ENCODE measurements around the gene CASZ1. TPM values are rescaled to one million over a fixed set of nuclear protein-coding genes. Genes with fewer than 3 reads are reported as not detected.
A peak's percentile ranks its signal among the peaks of the same experiment; 100 is the strongest.

CASZ1 gene
- total and polyA plus RNA-seq, 10 donors: 0.73 to 14.5 (median 9.1) TPM

DNA sequence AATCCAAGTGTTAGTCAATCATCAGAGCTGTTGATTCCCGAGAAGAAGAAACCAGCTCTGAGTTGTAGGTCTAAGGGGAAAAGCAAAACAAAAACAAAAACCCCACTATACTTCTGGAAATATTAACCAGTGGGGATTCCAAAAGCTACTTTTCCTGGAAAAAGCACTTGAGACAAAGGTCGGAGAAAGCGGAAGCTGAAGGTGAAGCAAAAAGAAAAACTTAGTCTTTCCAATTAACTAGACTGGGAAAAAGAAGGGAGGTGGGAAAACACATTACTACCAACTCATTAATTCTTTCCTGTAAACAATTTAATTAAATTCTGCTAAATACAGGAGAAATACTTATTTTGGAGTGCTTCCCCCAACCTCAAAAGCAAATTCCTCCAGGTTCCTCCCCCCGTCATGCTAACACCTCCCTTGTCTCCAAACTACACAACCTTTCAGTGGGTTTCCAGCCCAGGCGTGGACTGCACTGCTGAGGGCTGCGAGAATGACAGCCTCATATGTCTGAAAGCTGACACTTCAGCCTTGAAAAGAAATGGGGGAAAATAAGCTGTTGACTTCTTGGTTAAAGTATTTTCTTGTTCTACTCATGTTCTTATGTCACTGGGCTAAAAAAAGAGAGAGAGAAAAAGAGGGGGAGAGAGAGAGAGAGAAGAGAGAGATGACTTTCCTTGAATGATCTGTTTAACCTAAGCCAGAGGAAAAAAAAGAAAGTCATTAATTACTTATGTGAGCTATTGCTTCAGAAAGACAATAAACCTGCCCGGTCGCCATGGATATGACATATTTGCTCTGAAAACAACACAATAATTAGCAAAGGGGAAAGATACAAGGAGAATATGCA is 5.1 kb downstream of the CASZ1 start:
- intact Hi-C loops (cut with DNase I; ENCODE audit: low total_unique reads): loop anchor here (10.0 kb wide), 1 partner anchor 107 kb away; no protein-coding TSS in a partner anchor
- no peak overlapping the region for H3K27ac ChIP-seq

DNA sequence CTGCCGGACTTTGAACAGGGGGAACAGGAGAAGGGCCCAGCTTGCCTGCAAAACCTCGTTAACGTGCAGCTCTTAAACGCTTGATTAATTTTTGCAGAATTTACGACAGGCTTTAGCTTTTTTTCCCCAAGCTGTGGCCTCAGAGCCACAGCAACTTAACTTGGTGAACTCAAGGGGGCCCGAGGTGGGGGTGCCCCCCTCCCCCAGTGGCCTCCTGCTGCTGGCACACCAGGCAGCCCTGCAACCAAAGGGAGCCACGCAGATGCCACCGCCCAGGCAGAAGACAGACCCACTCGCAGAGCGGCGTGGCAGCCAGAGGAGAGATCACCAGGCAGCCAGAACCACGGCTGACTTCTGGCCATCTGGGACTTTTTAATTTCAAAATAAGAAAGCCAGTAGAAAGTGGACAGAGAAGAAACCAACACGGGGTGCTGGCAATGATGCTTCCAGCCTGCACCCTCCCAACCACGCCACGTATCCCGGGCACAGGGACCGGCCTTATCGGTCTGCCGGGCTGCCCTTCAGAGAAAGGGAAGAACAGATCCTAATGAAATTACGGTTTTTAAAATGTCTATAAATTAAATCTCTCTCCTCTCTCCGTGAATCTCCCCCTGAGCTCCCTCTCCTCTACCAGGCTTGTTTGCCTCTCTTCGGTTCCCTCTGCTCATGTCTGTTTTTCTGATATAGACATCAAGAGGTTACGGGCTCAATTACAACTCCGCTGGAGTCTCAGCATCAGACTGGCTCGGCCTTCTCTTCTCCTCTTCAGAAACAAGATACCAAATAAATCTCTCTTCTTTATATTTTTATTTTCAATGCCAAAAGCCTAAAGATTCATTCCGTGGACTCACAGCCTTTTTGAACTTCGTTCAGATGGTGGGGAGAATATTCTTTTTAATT is 6.4 kb downstream of the CASZ1 start:
- Histone ChIP-seq H3K4me3 (no peak overlapping the region), H3K27me3 (replicated peaks in 1 of 7) (peaks cover 6 to 100% (median 42%) of the 10 kb centered on the region in 7 donors), H3K27ac (no peak overlapping the region), H3K4me1 (peaks cover 10 to 37% (median 21%) of the 10 kb centered on the region in 6 donors), H3K36me3 (no peaks in the 10 kb centered on the region), H3K9me3 (no peaks in the 10 kb centered on the region)
- 77 to 84% (median 81%) methylated on average over 27 of the region's 27 CpGs for WGBS, 5 donors
- DNase-seq: no peak
- TF ChIP-seq CTCF (IDR thresholded peaks at IDR 0.05 in 8 of 11, conservative IDR thresholded peaks at IDR 0.05 in 3 of 11) (no peak), POLR2AphosphoS5 (IDR thresholded peaks at IDR 0.05) (no peak), POLR2A (IDR thresholded peaks at IDR 0.05) (no peak)
- intact Hi-C loops (cut with DNase I; ENCODE audit: low total_unique reads): loop anchor here (10.0 kb wide), 1 partner anchor 105 kb away; no protein-coding TSS in a partner anchor

More for the DNA sequence above, 5.1 kb downstream of the CASZ1 start:
- no peak for DNase-seq
- Histone ChIP-seq H3K36me3 (no peaks in the 10 kb centered on the region), H3K9me3 (no peaks in the 10 kb centered on the region), H3K4me1 (peaks cover 16 to 50% (median 33%) of the 10 kb centered on the region in 6 donors), H3K27me3 (replicated peaks in 1 of 7) (peaks cover 6 to 100% (median 55%) of the 10 kb centered on the region in 7 donors), H3K4me3 (no peak overlapping the region)
- TF ChIP-seq CTCF (IDR thresholded peaks at IDR 0.05 in 8 of 11, conservative IDR thresholded peaks at IDR 0.05 in 3 of 11) (no peak), POLR2A (IDR thresholded peaks at IDR 0.05) (no peak), POLR2AphosphoS5 (IDR thresholded peaks at IDR 0.05) (no peak)
- WGBS, 5 donors: 33 to 38% (median 35%) methylated on average over 8 of the region's 8 CpGs

DNA sequence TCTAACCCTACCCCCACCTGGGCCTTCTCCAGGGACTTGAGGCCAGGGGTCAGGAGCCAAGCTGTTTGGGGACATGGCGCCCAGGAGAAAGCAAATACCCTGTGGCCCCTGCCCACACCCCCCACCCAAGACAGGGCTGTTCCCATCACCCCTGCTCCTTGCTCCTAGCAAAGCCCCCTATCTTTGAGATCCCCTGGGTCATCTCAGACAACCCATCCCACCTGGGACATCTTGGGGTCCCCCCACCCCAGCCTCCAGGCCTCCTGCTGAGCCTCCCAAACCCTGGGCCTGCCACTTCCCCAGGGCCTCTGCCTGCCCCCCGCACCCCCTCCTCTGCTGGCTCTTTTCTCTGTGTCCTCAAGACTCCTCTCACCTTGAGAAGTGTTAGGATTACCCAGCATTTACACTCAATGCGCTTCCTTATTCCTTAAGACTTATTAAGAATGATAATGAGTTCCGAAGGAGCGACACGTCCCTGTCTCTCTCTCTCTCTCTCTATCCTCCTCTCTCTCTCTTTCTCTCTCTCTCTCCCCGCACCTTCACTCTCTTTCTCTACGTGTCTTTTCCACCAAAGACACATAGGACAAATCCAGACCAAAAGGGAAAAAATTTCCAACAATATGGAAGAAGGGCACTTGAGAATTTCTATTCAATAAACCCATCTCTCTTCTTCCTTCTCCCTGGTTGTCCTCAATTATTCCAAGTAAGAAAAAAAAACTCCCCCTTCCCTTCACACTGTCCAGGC is 7.2 kb downstream of the CASZ1 start:
- Histone ChIP-seq H3K9me3 (no peaks in the 10 kb centered on the region), H3K4me3 (no peak overlapping the region), H3K4me1 (peaks cover 7 to 29% (median 14%) of the 10 kb centered on the region in 6 donors), H3K27me3 (replicated peaks in 1 of 7) (peaks cover 6 to 96% (median 35%) of the 10 kb centered on the region in 7 donors), H3K27ac (no peak overlapping the region), H3K36me3 (no peaks in the 10 kb centered on the region)
- WGBS, 5 donors: 80 to 88% (median 84%) methylated on average over 7 to 8 of the region's 8 CpGs
- TF ChIP-seq POLR2AphosphoS5 (IDR thresholded peaks at IDR 0.05) (no peak), POLR2A (IDR thresholded peaks at IDR 0.05) (no peak), CTCF (IDR thresholded peaks at IDR 0.05 in 8 of 11, conservative IDR thresholded peaks at IDR 0.05 in 3 of 11) (peak in 1 of 11 experiments; percentile 1)
- intact Hi-C loops (cut with DNase I; ENCODE audit: low total_unique reads): no loop called here
- DNase-seq: no peak

Data from spleen (tissue), 11 donors.